Smooth muscle cell of the coronary artery (primary cell): ENCODE data around the gene CACNA1S. TPM values are rescaled to one million over a fixed set of nuclear protein-coding genes. Genes with fewer than 3 reads are reported as not detected.

Source experiments
- total RNA-seq: library from RNA; depleted of rRNA; stranded (reverse); fragments of >200 nt; gene quantifications from 2 replicates; pipeline ENCODE4 v1.2.3, GENCODE V29; 2014; ENCODE audit warnings: low replicate concordance

The CACNA1S gene
- not detected in 2 replicates for total RNA-seq

DNA sequence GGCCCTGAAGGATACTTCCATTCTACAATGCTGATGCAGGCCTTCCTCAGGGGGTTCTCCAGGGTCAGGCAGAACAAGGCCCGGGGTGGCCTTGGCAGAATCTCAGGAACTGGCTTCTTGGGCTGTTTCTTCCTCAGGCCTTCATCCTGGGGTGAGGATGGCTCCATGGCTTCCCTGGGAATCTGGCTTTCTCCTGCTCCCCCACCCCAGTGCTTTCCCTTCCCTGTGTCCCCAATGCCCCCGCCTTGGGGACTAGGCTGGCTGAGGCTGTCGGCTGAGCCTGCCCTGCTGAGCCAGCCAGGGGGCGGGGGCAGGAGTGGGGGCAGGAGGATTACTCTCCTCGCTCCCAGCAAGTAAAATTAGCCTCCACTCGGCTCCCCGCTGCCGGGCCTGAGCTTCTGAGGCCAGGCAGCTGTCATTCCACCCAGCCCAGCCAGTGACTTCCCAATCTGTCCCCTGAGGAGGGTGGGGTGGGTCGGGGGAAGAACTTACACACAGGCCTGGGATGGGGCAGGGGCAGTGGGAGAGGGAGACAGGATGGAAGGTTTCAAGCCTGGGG, at the start of gene CACNA1S:
Gene CACNA1S (minus strand): TSS at position 254 of the 559 bp plus-strand sequence. CDS start 87 bp downstream, at position 167.

DNA sequence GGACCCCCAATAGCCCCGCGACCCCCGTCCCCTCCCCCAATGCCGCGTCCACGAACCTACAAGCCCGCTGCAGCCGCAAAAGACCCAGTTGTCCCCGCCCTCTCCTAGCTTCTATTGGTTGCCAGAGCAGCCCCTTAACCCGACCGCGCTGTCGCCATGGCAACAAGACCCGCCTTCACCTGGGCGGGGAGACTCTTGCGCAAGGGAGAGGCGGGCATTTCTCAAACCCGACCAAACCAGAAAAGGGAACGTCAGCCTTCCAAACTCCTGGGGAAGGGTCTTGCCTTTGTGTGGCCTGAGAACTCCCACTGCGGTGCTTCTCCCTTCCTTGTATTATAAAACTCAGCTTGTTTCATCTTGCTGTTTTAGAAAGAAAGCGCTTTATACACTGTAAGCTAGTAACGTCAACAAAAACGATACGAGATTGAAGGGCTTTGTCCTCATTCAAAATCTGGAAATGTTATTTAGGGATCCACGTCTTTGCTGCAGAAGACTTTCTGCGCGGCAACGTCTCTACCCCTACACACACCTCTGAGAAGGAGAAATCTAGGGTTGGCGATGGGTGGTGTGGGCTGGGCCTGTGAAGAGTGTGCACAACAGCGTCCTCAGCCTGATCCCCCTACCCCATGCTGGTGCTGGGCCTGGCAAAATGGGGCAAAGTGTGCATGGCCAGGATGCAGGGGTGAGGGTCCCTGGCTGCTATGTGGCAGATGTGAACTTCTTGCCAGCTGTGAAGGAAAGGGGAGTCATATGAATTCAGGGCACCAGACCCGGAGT, 42.4 kb upstream of the CACNA1S start, which contains the start of gene TMEM9:
Gene TMEM9 (minus strand): TSS at position 86 of the 777 bp plus-strand sequence. CDS start 551 bp downstream, outside the sequence.

DNA sequence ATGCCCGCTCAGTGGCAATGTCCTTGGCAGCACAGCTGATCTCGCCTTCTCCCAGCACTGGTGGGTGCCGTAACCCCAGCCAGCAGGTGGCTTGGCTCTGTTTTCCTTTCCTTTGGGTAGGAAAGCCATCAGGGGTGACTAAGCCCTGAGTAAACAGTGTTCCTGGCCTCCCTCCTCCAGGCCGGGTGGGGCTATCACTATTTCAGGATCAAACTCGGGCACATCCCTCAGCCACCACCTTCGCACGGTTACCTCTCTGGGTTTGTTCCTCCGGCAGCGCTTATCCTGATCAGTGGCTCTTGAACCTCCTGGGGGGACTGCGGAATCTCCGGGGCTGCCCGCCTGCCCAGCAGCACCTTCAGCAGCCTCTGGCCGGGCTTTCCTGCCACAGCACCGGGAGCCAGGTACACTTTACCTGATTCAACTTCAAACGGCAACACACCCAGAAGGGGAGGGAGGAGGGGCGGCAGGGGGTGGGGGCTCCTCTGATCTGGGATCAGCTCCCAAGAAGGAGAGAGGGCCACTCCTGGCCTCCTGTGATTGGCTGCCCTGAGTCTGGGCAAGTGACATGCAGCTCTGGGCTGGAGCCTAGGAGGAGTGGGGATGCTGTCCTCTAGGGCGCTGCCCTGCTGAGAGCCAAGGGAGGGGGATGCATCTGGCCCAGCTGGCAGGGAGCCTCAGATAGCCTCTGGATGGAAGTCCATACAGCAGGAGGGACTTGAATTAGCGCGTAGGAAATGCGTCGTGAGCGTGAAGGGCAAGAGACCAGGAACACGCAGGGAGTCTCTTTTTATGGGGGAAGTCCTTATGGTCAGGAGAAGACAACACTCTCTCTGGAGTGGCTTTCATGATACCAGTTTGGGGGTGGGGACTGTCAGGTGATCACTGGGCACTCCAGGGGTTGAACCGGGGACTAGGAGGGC, 14.9 kb upstream of the CACNA1S start, which contains the start of gene ASCL5:
Gene ASCL5 (minus strand): TSS at position 353 of the 923 bp plus-strand sequence. CDS start 11,812 bp downstream, outside the sequence.

DNA sequence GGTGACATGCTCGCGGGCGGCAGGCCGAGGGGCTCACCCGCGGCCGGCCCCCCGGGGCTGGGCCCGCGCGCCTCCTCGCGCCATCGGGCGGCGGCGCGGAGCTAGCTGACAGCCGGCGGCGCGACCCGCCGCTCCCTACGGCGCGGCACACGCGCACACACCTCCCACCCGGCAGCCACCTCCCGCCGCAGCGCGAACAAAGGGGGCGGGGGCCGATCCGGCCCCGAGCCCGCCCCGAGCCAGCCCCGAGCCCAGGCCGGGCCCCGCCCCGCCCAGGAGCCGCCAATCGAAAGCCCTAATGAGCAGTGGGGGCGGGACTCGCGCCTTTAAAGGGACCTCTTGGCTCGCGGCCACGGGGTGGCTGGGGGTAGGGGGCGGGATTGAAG, 88.7 kb downstream of the CACNA1S start, which contains the start of gene KIF21B:
Gene KIF21B (minus strand): TSS at position 198 of the 386 bp plus-strand sequence. CDS start 331 bp downstream, outside the sequence.

Other genes starting within 250 kb of the CACNA1S start
- not detected in 2 replicates for gene GPR25, start 239.4 kb downstream of the CACNA1S start, total RNA-seq
- 0.08 TPM in 1 of 2 replicates, not detected in the other for gene INAVA, start 217.5 kb downstream of the CACNA1S start, total RNA-seq
- gene KIF21B, start 88.7 kb downstream of the CACNA1S start, total RNA-seq: under 0.01 and 0.23 TPM in 2 replicates
- not detected in 2 replicates for gene ASCL5, start 14.8 kb upstream of the CACNA1S start, total RNA-seq
- 107 and 134 TPM in 2 replicates for gene TMEM9, start 42.0 kb upstream of the CACNA1S start, total RNA-seq
- gene IGFN1, start 78.4 kb upstream of the CACNA1S start, total RNA-seq: 0.82 TPM in 1 of 2 replicates, not detected in the other
- 0.23 TPM in 1 of 2 replicates, not detected in the other for gene PKP1, start 171.1 kb upstream of the CACNA1S start, total RNA-seq